ENCODE data around the gene TSHR. TPM values are rescaled to one million over a fixed set of nuclear protein-coding genes. Genes with fewer than 3 reads are reported as not detected.

The TSHR gene
- total and polyA plus RNA-seq, 2 of the 13 experiments (the other 11 are each of a cell fraction or from before 2014, with no cell fraction given) = not detected

DNA sequence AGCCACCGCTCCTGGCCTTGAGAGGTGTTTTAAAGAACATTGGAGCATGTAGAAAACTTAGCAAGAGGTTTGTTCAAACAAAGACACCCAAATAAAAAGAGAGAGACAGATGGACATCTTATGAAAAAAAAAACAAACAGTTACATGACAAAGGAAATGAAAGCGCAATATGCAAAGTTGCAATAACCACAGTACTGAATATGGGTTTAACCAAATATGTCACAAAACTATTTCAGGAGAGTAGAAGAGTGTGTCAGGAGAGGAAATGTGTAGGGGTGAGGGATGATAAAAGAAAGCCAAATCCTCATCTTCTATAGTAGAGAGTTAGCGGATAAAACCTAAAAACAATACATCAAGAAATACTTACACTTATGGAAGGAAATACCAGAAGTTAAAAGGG lies 166.9 kb downstream of the TSHR start:
- Histone ChIP-seq H3K9ac (ENCODE audit: insufficient read depth, low read depth, low read length) (no peak overlapping the region), H3K79me2 (ENCODE audit: insufficient read depth, low read length) (no peaks in the 10 kb centered on the region), H4K20me1 (ENCODE audit: insufficient read depth, low read length) (no peaks in the 10 kb centered on the region), H3K27me3 (ENCODE audit: control insufficient read depth in 1 of 2, insufficient read depth in 2 of 2, low read length in 2 of 2) (no peaks in the 10 kb centered on the region), H3K4me1 (ENCODE audit: insufficient read depth, low read length) (no peaks in the 10 kb centered on the region), H3K9me3 (ENCODE audit: low read length) (no peaks in the 10 kb centered on the region), H3K4me2 (ENCODE audit: low read depth, low read length) (no peak overlapping the region), H3K27ac (ENCODE audit: extremely low read length, insufficient read depth, low read length) (no peak overlapping the region), H3K36me3 (replicated peaks in 1 of 2; ENCODE audit: control insufficient read depth in 1 of 2, insufficient read depth in 2 of 2, low read length in 2 of 2) (no peaks in the 10 kb centered on the region), H3K4me3 (replicated peaks in 1 of 3; ENCODE audit: insufficient read depth in 1 of 3, low read depth in 2 of 3, low read length in 3 of 3) (no peak overlapping the region), H2AFZ (ENCODE audit: low read length) (no peak overlapping the region)
- DNase-seq (ENCODE audit: low spot score) (no peak), FAIRE-seq (no peak), ATAC-seq (no peak)
- ChIA-PET POLR2A (no interaction called here), CTCF (ENCODE audit: low intra/inter-chr PET ratio, low total read pairs) (no interaction called here)
- in situ Hi-C loops (cut with HindIII; ENCODE audit: extremely low pct_ligation_motif_present, low pct_unique_long_range_greater_than_20kb) (no loop called here), intact Hi-C loops (cut with micrococcal nuclease; ENCODE audit: unreplicated experiment) (no loop called here)
- 95% methylated on average over 3 of the region's 3 CpGs for WGBS (ENCODE audit: low lambda C conversion rate)
- TF ChIP-seq SOX5 (CRISPR knock-in tag; IDR thresholded peaks at IDR 0.05; ENCODE audit: borderline replicate concordance) (no peak), KLF15 (CRISPR knock-in tag; IDR thresholded peaks at IDR 0.05; ENCODE audit: borderline replicate concordance) (no peak), NR2F2 (IDR thresholded peaks at IDR 0.05; ENCODE audit: borderline replicate concordance, low read depth) (no peak), JARID2 (CRISPR knock-in tag; IDR thresholded peaks at IDR 0.05; ENCODE audit: insufficient replicate concordance) (no peak)
- TF ChIP-seq, protein P1, sequence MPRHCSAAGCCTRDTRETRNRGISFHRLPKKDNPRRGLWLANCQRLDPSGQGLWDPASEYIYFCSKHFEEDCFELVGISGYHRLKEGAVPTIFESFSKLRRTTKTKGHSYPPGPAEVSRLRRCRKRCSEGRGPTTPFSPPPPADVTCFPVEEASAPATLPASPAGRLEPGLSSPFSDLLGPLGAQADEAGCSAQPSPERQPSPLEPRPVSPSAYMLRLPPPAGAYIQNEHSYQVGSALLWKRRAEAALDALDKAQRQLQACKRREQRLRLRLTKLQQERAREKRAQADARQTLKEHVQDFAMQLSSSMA (CRISPR knock-in tag; IDR thresholded peaks at IDR 0.05) = no peak
- BruUV-seq (replicated peaks) = no TSS peak

DNA sequence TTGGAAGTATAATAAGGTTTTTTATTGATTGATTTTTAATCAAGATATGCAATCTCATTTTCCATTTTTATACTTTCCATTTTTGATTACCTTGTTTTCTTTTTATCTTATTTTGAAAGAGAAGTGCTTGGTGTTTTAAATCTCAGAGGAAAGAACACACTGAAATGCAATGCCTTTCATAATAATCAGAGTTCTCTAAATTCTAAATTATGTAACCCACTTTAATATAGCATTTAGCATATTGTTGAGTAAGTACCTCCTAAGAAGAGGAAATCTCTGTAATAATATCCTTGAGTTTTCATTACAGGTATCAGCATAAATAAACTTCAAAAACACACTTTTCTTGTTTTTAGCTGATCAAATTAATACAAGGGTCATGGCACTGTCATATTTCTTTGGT lies 168.4 kb downstream of the TSHR start:
- Histone ChIP-seq H2AFZ (ENCODE audit: low read length) (no peak overlapping the region), H3K4me1 (ENCODE audit: insufficient read depth, low read length) (no peaks in the 10 kb centered on the region), H3K27me3 (ENCODE audit: control insufficient read depth in 1 of 2, insufficient read depth in 2 of 2, low read length in 2 of 2) (no peaks in the 10 kb centered on the region), H4K20me1 (ENCODE audit: insufficient read depth, low read length) (no peaks in the 10 kb centered on the region), H3K9ac (ENCODE audit: insufficient read depth, low read depth, low read length) (no peak overlapping the region), H3K36me3 (replicated peaks in 1 of 2; ENCODE audit: control insufficient read depth in 1 of 2, insufficient read depth in 2 of 2, low read length in 2 of 2) (no peaks in the 10 kb centered on the region), H3K79me2 (ENCODE audit: insufficient read depth, low read length) (no peaks in the 10 kb centered on the region), H3K4me2 (ENCODE audit: low read depth, low read length) (no peak overlapping the region), H3K4me3 (replicated peaks in 1 of 3; ENCODE audit: insufficient read depth in 1 of 3, low read depth in 2 of 3, low read length in 3 of 3) (no peak overlapping the region), H3K27ac (ENCODE audit: extremely low read length, insufficient read depth, low read length) (no peak overlapping the region), H3K9me3 (ENCODE audit: low read length) (no peaks in the 10 kb centered on the region)
- BruUV-seq (replicated peaks) = no TSS peak
- CTCF ChIA-PET (ENCODE audit: low intra/inter-chr PET ratio, low total read pairs) = no interaction called here
- DNase-seq (ENCODE audit: low spot score) (no peak), ATAC-seq (no peak), FAIRE-seq (no peak)
- intact Hi-C loops (cut with micrococcal nuclease; ENCODE audit: unreplicated experiment) = no loop called here
- in situ Hi-C loops (cut with HindIII; ENCODE audit: extremely low pct_ligation_motif_present, low pct_unique_long_range_greater_than_20kb) = no loop called here
- POLR2A ChIA-PET = no interaction called here
- TF ChIP-seq SSRP1 (CRISPR knock-in tag; IDR thresholded peaks at IDR 0.05) (no peak), ATRX (CRISPR knock-in tag; IDR thresholded peaks at IDR 0.05; ENCODE audit: borderline replicate concordance) (no peak), ZNF530 (CRISPR knock-in tag; IDR thresholded peaks at IDR 0.05; ENCODE audit: low read depth) (no peak), TSC22D2 (CRISPR knock-in tag; IDR thresholded peaks at IDR 0.05; ENCODE audit: borderline replicate concordance) (no peak), MED13 (CRISPR knock-in tag; IDR thresholded peaks at IDR 0.05) (no peak), HNRNPUL1 (IDR thresholded peaks at IDR 0.05; ENCODE audit: low read depth, low read length) (no peak), ZNF788 (CRISPR knock-in tag; IDR thresholded peaks at IDR 0.05; ENCODE audit: borderline replicate concordance) (no peak), ZNF350 (CRISPR knock-in tag; IDR thresholded peaks at IDR 0.05; ENCODE audit: borderline replicate concordance, low read depth) (no peak), RARG (CRISPR knock-in tag; IDR thresholded peaks at IDR 0.05; ENCODE audit: low read depth) (no peak), ZNF326 (CRISPR knock-in tag; IDR thresholded peaks at IDR 0.05; ENCODE audit: borderline replicate concordance) (no peak), DNMT3B (CRISPR knock-in tag; conservative IDR thresholded peaks at IDR 0.05) (no peak)
- TF ChIP-seq, protein P2, sequence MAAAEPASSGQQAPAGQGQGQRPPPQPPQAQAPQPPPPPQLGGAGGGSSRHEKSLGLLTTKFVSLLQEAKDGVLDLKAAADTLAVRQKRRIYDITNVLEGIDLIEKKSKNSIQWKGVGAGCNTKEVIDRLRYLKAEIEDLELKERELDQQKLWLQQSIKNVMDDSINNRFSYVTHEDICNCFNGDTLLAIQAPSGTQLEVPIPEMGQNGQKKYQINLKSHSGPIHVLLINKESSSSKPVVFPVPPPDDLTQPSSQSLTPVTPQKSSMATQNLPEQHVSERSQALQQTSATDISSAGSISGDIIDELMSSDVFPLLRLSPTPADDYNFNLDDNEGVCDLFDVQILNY (CRISPR knock-in tag; conservative IDR thresholded peaks at IDR 0.05) = no peak
- TF ChIP-seq, protein P3, sequence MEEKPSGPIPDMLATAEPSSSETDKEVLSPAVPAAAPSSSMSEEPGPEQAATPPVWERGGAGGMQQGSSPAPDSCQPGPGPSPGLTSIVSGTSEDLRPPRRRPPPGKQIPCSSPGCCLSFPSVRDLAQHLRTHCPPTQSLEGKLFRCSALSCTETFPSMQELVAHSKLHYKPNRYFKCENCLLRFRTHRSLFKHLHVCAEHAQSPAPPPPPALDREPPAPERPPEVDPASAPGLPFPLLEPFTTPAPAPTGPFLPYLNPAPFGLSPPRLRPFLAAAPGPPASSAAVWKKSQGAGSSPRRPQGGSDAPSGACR (CRISPR knock-in tag; IDR thresholded peaks at IDR 0.05) = no peak
- TF ChIP-seq, protein P4, sequence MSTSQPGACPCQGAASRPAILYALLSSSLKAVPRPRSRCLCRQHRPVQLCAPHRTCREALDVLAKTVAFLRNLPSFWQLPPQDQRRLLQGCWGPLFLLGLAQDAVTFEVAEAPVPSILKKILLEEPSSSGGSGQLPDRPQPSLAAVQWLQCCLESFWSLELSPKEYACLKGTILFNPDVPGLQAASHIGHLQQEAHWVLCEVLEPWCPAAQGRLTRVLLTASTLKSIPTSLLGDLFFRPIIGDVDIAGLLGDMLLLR (CRISPR knock-in tag; IDR thresholded peaks at IDR 0.05) = no peak

All from HepG2 (cell line).